Common myeloid progenitor, CD34-positive (primary cell): ENCODE measurements around the gene ATP9A.

Experiments used
- CTCF ChIA-PET: fragments of 350-600 bp; sonication (Branson Sonifier 250); formaldehyde crosslinking; loops from one replicate; lab custom pipeline; 2021; ENCODE audit warnings: antibody characterized with exemption; lab: Charles Lee
- POLR2A ChIA-PET: fragments of 350-600 bp; sonication (Branson Sonifier 250); formaldehyde crosslinking; loops from one replicate; lab custom pipeline; 2021; ENCODE audit warnings: antibody characterized with exemption; lab: Charles Lee
- DNase-seq, 3 donors: peaks; one replicate each; pipeline versions ENCODE4 v3.0.0 to v3.0.0-alpha.2; 2013
- H3K27ac ChIP-seq, 2 experiments: 1 replicate in 1 of 2; 2 replicates in 1 of 2; pipeline ENCODE4 v1.7.0; 2013; ENCODE audit warnings: inconsistent platforms in 2 of 2, low read length in 2 of 2, mild to moderate bottlenecking in 2 of 2, low read depth in 1 of 2, moderate library complexity in 1 of 2; ENCODE audit not compliant: severe bottlenecking in 2 of 2, insufficient read depth in 1 of 2, poor library complexity in 1 of 2
- H3K27me3 ChIP-seq, 5 experiments: replicated peaks in 2 of 5; 1 replicate in 3 of 5; 2 replicates in 2 of 5; pipeline versions ENCODE4 v1.6.1 to v1.7.0; 2013; ENCODE audit warnings: low read length in 4 of 5, mild to moderate bottlenecking in 2 of 5, moderate library complexity in 2 of 5, inconsistent platforms in 1 of 5; ENCODE audit not compliant: insufficient read depth in 5 of 5, control insufficient read depth in 4 of 5
- H3K36me3 ChIP-seq, 4 experiments: 1 replicate in 2 of 4; 2 replicates in 2 of 4; pipeline versions ENCODE4 v1.6.1 to v1.7.0; 2013; ENCODE audit warnings: low read length in 3 of 4, control low read depth in 1 of 4, mild to moderate bottlenecking in 1 of 4; ENCODE audit not compliant: control insufficient read depth in 4 of 4, insufficient read depth in 4 of 4
- H3K4me1 ChIP-seq, 4 experiments: 1 replicate in 3 of 4; 2 replicates in 1 of 4; pipeline versions ENCODE4 v1.6.1 to v1.7.1; 2013; ENCODE audit warnings: low read length in 3 of 4, mild to moderate bottlenecking in 3 of 4, control low read depth in 1 of 4, inconsistent platforms in 1 of 4, moderate library complexity in 1 of 4; ENCODE audit not compliant: control insufficient read depth in 4 of 4, insufficient read depth in 4 of 4; ENCODE audit errors: control extremely low read depth in 1 of 4
- H3K4me3 ChIP-seq, 7 experiments: 1 replicate in 4 of 7; 2 replicates in 3 of 7; pipeline versions ENCODE4 v1.5.1 to v1.7.0; 2013; ENCODE audit warnings: mild to moderate bottlenecking in 7 of 7, low read length in 6 of 7, moderate library complexity in 6 of 7, inconsistent platforms in 2 of 7, low read depth in 2 of 7, control low read depth in 1 of 7; ENCODE audit not compliant: insufficient read depth in 4 of 7, control insufficient read depth in 1 of 7; ENCODE audit errors: extremely low read depth in 1 of 7
- H3K9me3 ChIP-seq, 5 experiments: 1 replicate in 4 of 5; 2 replicates in 1 of 5; pipeline versions ENCODE4 v1.6.1 to v1.7.1; 2013; ENCODE audit warnings: low read length in 4 of 5, mild to moderate bottlenecking in 2 of 5, inconsistent platforms in 1 of 5, low read depth in 1 of 5, moderate library complexity in 1 of 5; ENCODE audit not compliant: control insufficient read depth in 4 of 5, insufficient read depth in 2 of 5; ENCODE audit errors: control extremely low read depth in 1 of 5
- WGBS: methylation state at CpG from one replicate; pipeline ENCODE4 v1.1.5; 2013; ENCODE audit not compliant: insufficient coverage; 5-methylcytosine and 5-hydroxymethylcytosine counted together

The ATP9A gene

DNA sequence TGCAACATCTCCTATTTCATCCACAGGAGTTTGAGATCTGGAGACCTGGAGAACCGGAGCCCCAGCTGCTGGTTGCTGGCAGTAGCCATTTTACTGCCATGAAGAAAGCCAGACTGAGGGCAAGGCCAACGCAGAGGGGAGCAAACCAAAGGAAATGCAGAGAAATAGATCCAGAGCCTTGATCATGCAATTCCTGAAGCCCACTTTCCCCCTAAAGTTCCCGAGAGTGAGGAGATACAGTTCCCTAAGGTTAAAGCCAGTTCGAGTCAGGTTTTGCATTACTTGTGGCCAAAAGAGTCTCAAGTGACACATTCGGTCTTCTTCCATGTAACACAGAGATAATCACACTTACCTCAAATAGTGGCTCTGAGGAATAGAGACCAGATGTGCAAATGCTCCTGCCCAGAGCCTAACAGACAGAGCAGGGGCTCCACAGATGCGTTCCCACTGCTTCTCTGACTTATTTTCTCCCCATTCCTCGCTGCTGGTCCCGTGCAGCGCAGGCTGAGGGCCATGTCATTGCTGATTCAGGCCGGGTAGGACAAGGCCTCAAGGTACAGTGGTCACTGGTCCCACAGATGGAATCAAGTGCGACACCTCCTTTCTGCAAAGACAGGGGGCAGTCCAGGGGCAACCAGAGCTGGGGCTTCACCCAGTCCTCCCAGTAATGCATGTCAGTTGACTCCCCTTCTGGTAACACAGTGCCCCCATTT is 190.6 kb downstream of the ATP9A start:
- WGBS: 97% methylated on average over 10 of the region's 11 CpGs
- no peak for DNase-seq
- Histone ChIP-seq H3K36me3 (no peaks in the 10 kb centered on the region), H3K9me3 (peaks cover 0 to 6% (median 1%) of the 10 kb centered on the region in 5 experiments), H3K27me3 (no peaks in the 10 kb centered on the region), H3K4me1 (peaks cover 0 to 4% (median under 1%) of the 10 kb centered on the region in 4 experiments), H3K27ac (no peak overlapping the region), H3K4me3 (no peak overlapping the region)
- ChIA-PET CTCF (interaction anchor here (1.4 kb wide), 1 partner anchor 9 kb away, joined by 3 read pairs; no protein-coding TSS in a partner anchor), POLR2A (no interaction called here)

DNA sequence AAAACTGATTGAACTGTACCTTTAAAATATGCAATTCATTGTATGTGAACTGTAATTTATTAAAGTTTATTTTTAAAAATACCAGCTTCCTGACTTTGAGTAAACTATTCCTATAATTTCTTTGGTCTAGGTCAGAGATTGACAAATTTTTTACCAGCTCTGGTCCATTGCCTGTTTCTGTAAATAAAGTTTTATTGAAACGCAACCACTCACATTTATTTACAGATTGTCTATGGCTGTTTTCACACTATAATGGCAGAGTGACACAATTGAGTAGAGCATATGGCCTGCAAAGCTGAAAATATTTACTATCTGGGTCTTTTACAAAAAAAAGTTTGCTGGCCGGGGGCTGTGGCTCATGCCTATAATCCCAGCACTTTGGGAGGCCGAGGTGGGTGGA is 192.7 kb downstream of the ATP9A start:
- WGBS: 93% methylated on average over 2 of the region's 3 CpGs
- ChIA-PET CTCF (interaction anchor here (1.0 to 1.9 kb wide), 2 partner anchors 10 to 33 kb away, joined by 3 to 5 read pairs; partner anchors contain the start of gene NFATC2), POLR2A (no interaction called here)
- no peak for DNase-seq
- Histone ChIP-seq H3K4me3 (no peak overlapping the region), H3K9me3 (peaks cover 0 to 7% (median 1%) of the 10 kb centered on the region in 5 experiments), H3K4me1 (peaks cover 0 to 4% (median under 1%) of the 10 kb centered on the region in 4 experiments), H3K36me3 (no peaks in the 10 kb centered on the region), H3K27ac (no peak overlapping the region), H3K27me3 (no peaks in the 10 kb centered on the region)

DNA sequence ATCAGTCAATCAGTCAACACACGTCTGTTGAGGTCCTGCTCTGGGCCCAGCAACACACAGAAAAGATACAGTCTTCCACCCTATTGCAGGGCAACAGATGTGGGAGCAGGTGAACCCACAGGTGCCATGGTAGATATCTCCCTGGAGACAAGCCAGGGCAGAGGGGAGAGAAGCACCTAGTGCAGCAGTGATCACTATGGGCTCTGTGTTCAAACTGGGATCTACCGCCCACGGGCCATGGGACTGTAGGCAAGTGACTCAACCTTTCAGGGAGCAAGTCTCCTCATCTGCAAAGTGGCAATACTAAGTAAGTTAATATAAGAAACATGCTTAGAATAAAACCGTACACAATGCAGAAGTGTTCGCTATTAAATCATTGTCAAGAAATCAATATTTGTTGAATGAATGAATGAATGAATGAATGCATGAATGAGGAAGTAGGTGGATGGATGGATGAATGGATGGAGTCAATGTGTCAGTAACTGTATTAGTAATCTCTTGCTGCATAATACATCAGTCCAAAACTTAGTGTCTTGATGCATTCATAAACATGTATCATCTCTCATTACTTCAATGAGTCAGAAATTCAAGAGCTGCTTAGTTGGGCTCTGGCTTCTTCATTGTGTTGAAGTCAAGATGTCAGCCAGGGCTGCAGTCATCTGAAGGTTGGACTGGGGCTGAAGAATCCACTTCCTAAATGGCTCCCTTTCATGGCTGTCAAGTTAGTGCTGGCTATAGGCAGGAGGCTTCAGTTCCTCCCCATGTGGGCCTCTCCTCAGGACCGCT is 193.7 kb downstream of the ATP9A start:
- WGBS: 100% methylated on average over 2 of the region's 6 CpGs
- POLR2A ChIA-PET: no interaction called here
- Histone ChIP-seq H3K27me3 (no peaks in the 10 kb centered on the region), H3K4me3 (no peak overlapping the region), H3K9me3 (peaks cover 0 to 7% (median 1%) of the 10 kb centered on the region in 5 experiments), H3K27ac (no peak overlapping the region), H3K4me1 (peaks cover 0 to 4% (median under 1%) of the 10 kb centered on the region in 4 experiments), H3K36me3 (no peaks in the 10 kb centered on the region)
- DNase-seq: no peak
- CTCF ChIA-PET: interaction anchor here (1.1 to 1.9 kb wide), 3 partner anchors 17 to 32 kb away, joined by 3 to 5 read pairs (median 4); partner anchors contain the start of gene NFATC2

DNA sequence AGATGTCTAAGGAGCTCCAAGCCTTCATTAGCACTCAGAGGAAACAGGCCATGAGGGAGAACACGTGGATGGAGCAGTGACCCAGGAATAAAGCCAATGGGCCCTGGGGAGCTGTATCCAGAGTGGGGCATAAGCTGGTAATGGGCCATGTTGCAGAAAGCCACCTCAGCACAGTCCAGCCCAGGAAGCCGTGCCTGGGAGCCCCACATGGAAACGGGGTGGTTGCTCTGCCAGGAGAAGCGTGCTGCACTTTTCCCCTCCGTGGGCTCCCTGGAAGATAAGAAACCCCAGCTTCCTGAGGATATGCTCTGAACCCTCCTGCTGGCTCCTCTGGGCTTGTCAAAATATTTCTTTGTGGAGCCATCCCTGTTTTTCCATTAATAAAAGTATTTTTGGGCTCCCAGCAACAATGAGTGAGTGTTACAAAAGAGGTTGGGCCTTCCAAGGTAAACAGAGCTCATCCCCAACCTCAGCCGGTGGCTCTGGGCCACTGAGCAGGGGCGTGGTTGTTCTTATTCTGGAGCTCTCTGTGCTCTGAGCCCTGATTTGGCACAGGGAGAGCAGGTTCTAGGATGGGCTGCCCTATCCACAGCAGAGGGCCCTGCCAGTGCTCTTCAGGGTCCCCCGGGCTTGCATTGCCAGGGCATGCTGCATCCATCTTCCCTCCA is 194.5 kb downstream of the ATP9A start:
- Histone ChIP-seq H3K36me3 (no peaks in the 10 kb centered on the region), H3K4me3 (no peak overlapping the region), H3K9me3 (peaks cover 0 to 7% (median 1%) of the 10 kb centered on the region in 5 experiments), H3K27me3 (no peaks in the 10 kb centered on the region), H3K27ac (no peak overlapping the region), H3K4me1 (peaks cover 0 to 4% (median under 1%) of the 10 kb centered on the region in 4 experiments)
- no peak for DNase-seq
- WGBS: 57% methylated on average over 7 of the region's 8 CpGs
- ChIA-PET CTCF (interaction anchor here (1.1 to 2.0 kb wide), 4 partner anchors 11 to 32 kb away, joined by 3 to 10 read pairs (median 4); partner anchors contain the start of gene NFATC2), POLR2A (interaction anchor here (0.6 kb wide), 1 partner anchor 33 kb away, joined by 4 read pairs; no protein-coding TSS in a partner anchor)

DNA sequence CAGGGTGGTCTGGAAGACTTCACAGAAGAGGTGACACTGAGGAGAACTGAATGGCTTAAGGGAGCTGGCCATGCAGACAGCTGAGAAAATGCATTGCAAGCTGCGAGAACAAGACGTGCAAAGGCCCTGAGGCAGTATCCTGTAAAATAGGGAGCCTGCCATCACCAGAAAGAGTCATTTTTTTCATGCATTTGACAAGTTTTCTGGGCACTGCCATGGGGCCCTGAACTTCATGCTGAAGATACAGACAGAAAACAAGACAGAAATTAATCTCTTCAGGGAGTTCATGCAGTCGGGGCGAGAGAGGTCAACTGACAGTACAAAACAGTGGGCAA is 196.8 kb downstream of the ATP9A start:
- peaks cover 0 to 1% (median 0%) of the 10 kb centered on the region in 5 experiments for H3K27me3 ChIP-seq
- peaks cover 0 to 4% (median under 1%) of the 10 kb centered on the region in 4 experiments for H3K4me1 ChIP-seq
- ChIA-PET POLR2A (no interaction called here), CTCF (no interaction called here)
- DNase-seq: no peak
- peaks cover 0 to 11% (median 1%) of the 10 kb centered on the region in 5 experiments for H3K9me3 ChIP-seq
- 94% methylated on average over 2 of the region's 4 CpGs for WGBS
- no peak overlapping the region for H3K27ac ChIP-seq
- no peak overlapping the region for H3K4me3 ChIP-seq
- H3K36me3 ChIP-seq: no peaks in the 10 kb centered on the region

DNA sequence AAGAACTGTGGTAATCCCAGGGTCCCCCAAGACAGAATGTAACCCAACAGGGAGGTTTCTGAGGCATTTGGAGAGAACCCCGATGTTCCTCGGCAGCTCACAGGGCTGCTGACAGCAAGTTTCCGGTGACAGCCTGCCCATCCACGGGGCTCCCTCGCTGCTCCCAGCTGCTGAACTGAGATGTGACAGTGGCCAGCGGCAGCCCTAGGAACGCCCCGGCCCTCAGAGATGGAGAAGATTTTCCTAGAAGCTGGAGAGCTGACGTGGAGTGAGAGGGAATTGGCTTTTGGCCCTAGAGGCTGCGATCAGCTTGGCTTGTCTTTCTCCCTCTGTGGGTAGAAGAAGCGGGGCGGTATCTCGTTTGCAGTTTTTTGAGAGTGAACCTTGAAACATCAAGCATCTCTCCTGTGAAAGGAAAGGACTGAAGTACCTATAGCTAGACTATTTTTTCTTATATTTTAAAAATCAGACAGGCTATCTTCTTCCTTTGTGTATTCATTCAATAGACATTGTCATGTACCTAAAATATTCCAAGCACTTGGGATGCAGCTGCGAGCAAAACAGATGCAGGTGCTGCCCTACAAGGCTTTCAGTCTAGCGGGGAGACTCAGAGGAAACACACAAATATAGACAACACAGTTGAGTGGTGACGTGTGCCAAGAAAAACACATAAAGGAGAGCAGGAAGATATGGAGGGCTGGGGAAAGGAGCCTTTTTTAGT is 197.3 kb downstream of the ATP9A start:
- DNase-seq: no peak
- WGBS: 86% methylated on average over 13 of the region's 16 CpGs
- CTCF ChIA-PET: no interaction called here
- peaks cover 0 to 11% (median 1%) of the 10 kb centered on the region in 5 experiments for H3K9me3 ChIP-seq
- no peak overlapping the region for H3K27ac ChIP-seq
- H3K4me3 ChIP-seq: no peak overlapping the region
- no peaks in the 10 kb centered on the region for H3K36me3 ChIP-seq
- POLR2A ChIA-PET: no interaction called here
- H3K27me3 ChIP-seq: peaks cover 0 to 3% (median 0%) of the 10 kb centered on the region in 5 experiments
- peaks cover 0 to 4% (median under 1%) of the 10 kb centered on the region in 4 experiments for H3K4me1 ChIP-seq
